Head of caudate nucleus (tissue), 42 donors: ENCODE results near the gene FARSA.
A peak's percentile ranks its signal among the peaks of the same experiment; 100 is the strongest.

ENCODE experiments used
- DNase-seq, 42 donors: peaks; one replicate each; pipeline versions ENCODE4 v3.0.0 to v3.0.0-alpha.2; 2020 to 2021; ENCODE audit warnings: mixed read lengths in 7 of 42
- intact Hi-C: fragments of 100-400 bp; cut with DNase I; formaldehyde crosslinking; loops from one replicate; pipeline ENCODE4 v1.15.0; 2022

Gene FARSA

DNA sequence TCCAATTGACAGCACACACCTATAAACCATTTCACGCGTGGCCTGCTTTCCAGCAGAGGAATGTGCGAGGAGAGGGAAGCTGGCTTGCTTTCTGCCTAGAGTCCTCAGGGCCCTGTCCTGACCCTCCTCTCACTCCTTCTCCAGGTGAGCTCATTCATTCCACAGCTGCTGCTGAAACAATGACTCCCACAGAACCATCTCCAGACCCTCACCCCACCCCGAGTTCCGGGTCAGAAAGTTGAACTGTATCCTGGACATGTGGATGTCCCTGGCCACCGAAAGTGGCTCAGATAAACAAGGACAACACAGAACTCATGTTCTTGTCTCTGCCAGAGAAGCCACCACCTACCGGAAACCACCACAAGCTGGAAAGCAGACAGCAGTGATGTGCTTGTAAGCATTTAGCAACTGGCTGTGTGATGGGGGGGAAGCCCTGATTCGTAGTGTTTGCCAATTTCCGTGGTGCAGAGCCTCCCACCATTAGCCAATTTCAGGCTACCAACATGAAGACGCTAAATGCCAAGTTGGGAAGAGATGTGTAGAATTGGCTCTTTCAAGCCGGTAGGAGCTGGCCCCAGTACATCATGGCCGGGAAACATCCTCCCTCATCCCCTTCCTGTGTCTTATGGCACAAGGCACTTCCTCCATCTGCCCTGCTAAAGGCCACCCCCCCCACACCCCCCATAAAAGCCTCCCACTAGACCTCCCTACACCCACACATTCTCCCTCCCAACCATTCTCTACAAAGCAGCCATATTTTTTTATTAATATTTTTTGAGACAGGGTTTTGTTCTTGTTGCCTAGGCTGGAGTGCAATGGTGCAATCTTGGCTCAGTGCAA, 19.4 kb downstream of the FARSA start:
- peak in 23 of 42 donors; percentile 4 to 66 (median 32) for DNase-seq
- intact Hi-C loops: no loop called here

DNA sequence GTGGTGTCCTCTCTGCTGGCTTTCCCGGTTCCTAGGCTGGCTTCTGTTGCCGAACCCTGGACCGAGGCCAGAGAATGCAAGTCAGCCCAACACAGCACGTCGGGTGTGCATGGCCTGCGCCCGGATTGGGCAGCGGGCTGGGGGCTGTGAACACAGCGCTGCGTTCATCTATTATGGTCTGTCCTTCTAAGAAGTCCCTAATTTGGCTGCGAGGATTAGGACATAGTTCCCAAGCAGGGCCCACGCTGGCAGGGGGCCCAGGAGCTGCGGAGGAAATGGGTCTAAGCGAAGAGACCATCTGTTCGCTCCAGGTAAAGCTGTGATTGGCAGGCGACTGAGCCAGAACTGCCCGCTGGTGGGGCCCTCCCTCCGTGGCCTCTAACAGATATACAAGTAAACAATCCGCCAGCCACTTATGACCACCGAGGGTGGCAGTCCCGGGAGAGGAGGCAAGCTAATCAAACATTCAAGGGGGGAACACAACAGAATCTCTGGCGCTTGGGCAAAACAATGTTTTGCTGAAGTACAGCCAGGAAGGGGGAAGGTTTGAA, 20.4 kb downstream of the FARSA start:
- intact Hi-C loops: no loop called here
- DNase-seq: peak; percentile 64 to 90 (median 78)

DNA sequence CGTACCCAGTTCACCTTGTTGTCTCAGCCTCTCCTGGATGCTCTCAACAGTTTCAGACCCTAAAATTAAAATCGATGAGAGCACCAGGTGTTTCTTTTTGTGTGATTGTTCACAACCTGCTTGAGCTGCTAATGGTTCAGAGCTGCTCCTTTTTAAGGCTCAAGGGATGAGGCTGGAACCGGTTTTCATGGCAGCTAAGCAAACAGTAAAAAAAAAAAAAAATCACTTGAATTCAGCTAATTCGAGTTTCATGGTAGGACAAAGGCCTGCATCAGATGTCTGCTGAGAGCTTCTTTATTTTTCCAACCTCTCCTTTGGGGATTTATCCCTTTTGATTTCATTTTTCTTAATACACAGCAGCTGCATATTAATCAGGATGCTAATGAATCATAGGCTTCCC, 20.9 kb downstream of the FARSA start:
- intact Hi-C loops: no loop called here
- no peak for DNase-seq

DNA sequence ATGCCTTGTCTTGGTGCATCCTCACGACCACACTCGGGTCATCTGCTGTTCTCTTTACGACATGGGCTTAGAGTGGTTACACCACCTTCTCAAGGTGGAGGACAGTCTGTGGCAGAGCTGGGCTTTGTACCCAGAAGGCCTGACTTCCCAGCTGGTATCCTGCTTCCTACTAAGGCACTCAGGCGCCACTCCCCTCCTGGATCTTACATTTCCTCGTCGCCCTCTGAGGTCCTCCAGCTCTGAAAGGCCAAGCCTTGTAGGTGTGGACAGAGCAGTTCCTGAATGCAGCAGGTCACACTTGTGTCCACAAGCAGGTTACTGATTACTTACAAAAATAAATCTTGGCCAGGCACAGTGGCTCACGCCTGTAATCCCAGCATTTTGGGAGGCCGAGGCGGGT, 26.3 kb downstream of the FARSA start:
- DNase-seq: no peak
- intact Hi-C loops: no loop called here

DNA sequence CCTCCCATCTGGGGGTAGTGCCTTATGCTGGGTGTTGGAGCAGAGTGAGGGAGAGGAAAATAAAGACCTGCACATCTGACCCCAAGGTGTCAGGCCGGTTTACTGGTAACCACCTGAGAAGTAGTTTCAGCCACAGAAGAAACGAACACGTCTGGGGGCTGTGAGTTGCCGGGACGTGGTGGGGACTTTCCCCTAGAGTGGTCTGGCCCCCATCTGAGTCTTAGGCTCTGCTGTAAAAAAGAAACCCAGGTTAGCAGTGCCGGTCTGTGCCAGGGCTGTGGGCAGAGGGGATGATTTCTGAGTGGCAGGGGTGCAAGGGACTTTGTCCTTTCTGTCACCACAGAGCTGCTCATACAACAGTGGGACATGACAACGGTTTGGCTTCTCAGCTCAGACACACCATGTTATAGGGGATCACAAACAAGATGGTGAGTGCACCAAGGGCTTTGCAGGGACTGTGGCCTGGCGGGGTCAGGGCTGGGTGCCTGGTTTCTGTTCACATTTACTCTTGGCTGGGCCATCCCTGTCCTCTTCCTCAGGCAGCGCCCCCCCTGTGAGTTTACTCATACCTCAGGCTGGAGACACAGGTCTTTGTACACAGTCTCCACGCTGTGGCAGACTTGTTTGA, 33.5 kb downstream of the FARSA start:
- intact Hi-C loops: no loop called here
- no peak for DNase-seq

DNA sequence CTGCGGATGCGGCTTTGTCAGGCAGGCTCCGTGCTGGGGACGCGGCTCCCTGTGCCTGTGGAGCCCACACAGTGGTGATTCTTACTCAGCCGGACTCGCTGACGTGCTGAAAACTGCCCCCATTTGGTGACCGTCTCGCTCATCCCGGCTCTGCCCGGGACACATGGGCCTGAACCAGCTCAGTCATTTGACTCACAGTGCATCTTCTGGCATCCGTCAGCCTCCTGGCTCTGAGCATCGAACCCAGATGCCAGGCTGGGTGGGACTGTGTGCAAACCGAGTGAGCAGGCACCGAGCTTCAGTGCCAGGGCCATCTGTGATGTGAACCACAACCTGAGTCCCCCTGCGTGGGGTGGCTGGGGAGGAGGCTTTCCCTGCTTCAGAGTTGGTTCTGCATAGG, 37.1 kb downstream of the FARSA start:
- intact Hi-C loops: no loop called here
- no peak for DNase-seq

DNA sequence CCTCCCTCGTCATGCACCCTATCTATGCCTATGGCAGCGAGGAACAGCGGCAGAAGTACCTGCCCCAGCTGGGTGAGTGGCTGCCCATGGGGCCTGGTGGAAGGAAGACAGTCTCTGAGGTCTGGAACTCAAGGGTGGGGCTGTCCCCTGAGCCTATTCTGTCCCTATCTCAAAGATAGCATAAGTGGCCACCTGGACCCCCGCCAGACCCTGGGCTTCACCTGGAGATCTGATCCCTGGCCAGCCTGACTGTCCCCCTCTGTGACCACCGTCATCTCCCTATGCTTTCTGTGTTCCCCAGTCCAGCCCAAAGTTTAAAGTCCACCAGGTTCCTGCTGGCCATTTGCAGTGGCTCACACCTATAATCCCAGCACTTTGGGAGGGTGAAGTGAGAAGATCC, 39.9 kb downstream of the FARSA start:
- DNase-seq: no peak
- intact Hi-C loops: loop anchor here (5.0 kb wide), 1 partner anchor 39 kb away; the partner anchor contains the start of gene FARSA

DNA sequence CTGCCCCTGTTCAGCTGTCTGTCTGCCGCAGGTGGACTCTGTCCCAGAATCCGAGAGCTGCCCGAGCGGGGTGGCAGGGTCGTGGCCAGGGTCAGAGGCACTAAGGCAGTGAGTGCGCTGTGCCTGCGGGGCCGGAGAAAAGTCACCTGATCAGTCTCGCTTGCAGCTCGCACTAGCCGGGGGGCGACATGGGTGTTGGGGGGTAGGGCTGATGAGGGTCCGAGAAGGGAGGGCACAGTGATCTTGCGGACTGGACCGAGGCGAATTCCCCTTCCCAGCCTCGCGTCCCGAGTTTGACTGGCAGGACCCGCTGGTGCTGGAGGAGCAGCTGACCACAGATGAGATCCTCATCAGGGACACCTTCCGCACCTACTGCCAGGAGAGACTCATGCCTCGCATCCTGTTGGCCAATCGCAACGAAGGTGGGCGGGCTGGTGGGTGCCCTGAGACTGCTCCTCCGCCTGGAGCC, 41.9 kb downstream of the FARSA start:
- intact Hi-C loops: loop anchor here (5.0 kb wide), 1 partner anchor 41 kb away; the partner anchor contains the start of gene FARSA
- no peak for DNase-seq

DNA sequence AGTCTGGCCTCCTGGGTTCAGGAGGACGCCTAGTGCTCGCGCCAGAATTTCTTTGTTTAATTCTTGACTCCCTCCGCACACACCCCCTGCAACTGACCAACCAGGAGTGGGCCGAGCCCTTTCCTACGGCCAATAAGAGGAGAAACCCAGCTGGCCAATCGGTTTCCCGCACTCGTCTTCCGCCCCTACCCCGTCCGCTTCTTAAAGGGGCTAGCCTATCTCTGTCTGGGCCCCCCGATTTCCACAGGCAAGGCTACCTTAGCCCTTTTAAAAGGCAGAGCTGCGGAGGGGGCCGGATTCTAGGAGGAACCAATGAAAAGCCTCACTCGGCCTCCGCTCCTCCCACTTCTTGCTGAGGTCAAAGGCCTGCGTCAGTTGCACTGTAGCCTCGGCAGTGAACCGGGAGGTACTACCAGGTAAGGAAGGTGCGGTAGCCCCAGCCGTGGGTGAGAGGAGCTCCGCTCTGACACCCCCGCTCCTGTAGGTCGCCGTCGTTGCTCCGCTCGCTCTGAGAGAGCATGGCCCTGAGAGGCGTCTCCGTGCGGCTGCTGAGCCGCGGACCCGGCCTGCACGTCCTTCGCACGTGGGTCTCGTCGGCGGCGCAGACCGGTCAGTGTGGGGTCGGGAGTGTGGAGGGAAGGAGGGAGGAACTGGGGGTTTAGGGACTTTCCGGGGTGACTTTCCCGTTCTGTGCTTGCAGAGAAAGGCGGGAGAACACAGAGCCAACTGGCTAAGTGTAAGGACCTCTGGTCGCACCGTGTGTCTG, 42.5 kb downstream of the FARSA start, which contains the start of gene GCDH:
Gene GCDH, plus strand, starts transcription at position 374 of the 766 bp plus-strand sequence. Its CDS starts 145 bp downstream, at position 519.
- intact Hi-C loops: loop anchor here (5.0 kb wide), 1 partner anchor 41 kb away; the partner anchor contains the start of gene FARSA
- peak; percentile 92 to 100 (median 99) for DNase-seq

DNA sequence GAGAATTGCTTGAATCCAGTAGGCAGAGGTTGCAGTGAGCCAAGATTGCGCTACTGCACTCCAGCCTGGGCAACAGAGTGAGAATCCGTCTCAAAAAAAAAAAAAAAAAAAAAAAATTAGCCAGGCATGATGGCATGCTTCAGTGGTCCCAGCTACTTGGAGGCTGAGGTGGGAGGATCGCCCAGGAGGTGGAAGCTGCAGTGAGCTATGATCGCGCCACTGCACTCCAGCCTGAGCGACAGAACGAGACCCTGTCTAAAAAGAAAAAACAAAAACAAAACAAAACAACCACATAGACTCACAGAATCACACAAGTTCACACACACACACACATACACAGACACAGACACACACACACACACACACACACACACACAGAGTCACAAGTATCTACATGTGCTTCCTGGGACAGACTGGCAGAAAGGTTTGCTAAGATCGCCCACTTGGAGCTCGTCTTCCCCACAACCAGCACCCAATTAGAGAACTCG, 43.2 kb downstream of the FARSA start:
- DNase-seq: peak in 1 of 42 donors; percentile 14
- intact Hi-C loops: loop anchor here (5.0 kb wide), 1 partner anchor 42 kb away; the partner anchor contains the start of gene FARSA

DNA sequence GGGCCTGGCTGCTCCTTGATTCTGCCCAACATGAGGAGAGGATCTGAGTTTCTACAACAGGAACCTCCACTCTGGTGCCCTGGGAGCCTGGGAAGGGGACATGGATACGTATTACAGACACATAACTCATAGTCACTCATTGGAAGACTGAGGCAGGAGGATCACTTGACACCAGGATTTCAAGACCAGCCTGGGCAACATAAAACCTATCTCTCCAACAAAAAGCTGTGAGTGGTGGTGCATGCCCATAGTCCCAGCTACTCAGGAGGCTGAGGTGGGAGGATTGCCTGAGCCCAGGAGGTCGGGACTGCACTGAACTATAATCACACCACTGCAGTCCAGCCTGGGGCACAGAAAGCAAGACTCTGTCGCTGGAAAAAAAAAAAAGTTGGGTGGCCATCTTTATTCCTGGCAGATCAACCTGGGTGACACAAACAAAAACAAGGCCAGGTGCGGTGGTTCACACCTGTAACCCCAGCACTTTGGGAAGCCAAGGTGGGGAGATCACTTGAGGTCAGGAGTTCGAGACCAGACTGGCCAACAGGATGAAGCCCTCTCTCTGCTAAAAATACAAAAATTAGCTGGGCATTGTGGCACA, 45.4 kb downstream of the FARSA start:
- intact Hi-C loops: no loop called here
- DNase-seq: no peak

DNA sequence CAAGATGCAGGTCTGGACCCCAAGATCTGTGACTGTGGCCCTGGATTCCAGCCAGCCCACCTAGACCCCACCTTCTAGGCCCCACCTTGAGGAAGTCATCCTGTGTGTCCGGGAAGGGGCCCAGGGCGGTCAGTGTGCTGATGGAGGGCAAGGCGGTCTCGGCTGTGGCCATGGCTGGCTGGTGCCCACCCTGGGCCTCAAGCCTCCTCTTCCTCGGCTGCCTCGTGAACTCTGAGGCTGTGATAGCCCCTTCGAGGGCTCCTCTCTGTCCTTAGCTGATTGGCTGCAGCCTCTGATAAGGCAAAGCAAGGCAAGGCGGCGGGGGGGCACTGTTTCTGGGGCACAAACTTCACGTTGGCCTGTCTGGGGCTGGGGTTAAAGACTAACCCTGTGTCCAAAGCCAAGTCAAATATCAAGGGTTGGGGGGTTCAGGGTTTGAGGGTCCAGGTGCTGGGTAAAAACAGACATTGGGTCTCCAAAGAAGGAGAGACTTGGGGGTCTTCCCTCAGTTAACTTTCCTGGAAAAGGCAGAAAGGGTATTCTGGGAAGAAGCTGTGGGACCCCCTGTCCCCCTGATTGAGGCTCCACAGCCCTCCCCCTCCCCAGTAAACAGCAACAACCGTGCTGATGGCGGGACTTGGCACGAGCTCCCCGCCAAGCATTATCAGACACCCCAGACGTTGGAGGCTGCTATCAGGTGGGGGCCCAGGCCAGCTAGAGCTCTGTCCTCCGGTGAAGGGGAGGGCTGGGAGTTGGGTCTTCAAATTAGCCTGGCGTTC, 46.4 kb downstream of the FARSA start, which contains the start of gene KLF1:
Gene KLF1, minus strand, starts transcription at position 233 of the 779 bp plus-strand sequence. Its CDS starts 61 bp downstream, at position 172.
- DNase-seq: no peak
- intact Hi-C loops: no loop called here

DNA sequence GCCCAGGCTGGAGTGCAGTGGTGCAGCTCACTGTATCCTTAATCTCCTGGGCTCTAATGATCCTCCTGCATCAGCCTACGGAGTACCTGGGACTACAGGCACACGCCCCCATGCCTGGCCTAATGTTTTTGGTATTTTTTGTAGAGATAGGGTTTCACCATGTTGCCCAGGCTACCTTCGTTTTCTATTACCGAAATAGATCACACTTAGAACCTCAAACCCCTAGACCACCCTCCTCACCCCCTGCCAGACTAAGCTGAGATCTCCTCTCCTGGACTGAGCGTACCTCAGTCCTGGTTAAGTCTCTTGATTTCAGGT, 46.9 kb downstream of the FARSA start:
- intact Hi-C loops: no loop called here
- DNase-seq: no peak

DNA sequence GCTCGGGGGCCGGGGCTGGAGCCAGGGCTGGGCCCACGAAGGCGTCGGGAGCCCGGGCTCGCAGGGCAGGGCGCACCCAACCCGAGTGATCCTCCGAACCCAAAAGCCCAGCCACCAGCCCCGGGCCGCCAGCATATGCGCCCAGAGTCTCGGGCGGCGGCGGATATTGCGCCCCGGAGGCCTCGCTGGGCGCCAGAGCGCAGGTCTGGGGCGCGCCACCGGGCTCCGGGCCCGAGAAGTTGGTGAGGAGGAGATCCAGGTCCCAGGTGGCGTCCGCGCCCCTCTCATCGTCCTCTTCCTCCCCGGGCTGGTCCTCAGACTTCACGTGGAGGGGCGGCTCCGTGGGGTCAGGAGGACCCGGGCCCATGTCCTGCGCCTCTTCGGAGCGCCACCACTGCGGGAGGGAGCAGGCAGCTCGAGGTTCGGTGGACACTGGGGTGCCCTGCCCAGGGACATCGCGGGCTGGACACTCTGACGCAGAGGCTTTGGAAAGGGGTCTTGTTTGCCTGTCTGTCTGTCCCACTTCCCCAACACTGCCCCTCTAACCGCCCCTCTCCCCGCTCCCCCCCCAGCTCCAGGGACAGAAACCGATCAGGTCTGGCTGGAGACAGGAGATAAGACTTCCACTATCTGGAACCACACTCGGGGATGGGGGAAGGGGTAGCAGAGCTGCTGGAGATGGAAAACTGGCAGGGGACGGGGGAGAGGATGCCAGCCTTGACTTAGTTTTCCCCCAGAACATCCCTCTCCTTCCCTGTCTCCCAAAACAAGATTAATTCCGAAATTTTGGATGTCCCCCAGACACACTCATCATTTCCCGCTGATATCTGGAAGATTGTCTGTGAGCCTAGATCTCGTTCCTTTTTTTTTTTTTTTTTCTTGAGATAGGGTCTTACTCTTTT, 47.5 kb downstream of the FARSA start:
- no peak for DNase-seq
- intact Hi-C loops: no loop called here

DNA sequence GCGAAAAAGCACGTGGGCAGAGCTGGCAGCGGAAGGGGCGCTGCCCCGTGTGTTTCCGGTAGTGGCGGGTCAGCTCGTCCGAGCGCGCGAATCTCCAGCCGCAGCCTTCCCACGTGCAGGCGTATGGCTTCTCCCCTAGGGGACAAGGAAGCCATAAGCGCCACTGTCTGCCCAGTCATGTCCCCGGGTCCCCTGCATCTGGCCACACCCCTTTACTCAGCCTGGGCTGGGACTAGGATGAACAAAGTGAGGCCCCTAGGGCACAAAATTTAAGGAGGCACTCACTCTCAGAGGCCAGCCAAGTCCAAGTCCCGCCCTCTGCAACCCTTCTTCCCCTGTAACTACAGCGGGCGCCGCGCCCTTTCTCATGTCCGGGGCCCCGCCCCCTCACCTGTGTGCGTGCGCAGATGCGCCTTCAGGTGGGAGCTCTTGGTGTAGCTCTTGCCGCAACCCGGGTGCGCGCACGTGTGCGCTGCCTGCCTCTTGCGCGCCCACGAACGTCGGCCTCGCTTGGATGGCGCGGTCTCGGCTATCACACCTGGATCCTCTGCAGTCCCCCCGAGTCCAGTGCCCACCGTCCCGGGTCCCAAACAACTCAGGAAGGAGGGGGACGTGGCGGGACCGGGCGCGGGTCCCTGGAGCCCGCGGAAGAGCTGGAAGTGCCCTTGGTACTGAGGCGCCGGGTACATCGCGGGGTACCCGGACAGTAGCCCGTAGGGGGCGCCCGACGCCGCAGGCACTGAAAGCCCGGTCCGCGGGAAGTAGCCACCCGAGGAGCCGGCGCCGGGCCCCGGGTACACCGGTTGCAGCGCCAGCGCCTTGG, 48.4 kb downstream of the FARSA start:
- intact Hi-C loops: no loop called here
- DNase-seq: peak; percentile 42 to 88 (median 72)

DNA sequence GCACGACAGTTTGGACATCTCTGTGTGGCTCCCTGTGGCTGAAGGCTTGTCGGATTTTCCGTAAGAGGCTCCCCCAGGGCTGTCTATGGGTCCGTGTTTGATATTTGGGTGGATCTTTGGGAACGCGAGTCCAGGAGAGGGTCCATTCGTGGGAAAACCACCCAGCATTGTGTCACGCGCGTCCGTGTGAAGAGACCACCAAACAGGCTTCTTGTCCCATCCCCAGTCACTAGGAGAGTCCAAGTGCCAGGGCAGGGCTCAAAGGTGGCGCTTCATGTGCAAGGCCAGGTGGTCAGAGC, 48.9 kb downstream of the FARSA start:
- intact Hi-C loops: no loop called here
- no peak for DNase-seq
